CD14-positive monocyte (primary cell): Measurements from ENCODE around the gene ATP2A1. TPM values are rescaled to one million over a fixed set of nuclear protein-coding genes. Genes with fewer than 3 reads are reported as not detected.

Experiments used
- DNase-seq, 3 donors: peaks; one replicate each; pipeline ENCODE4 v3.0.0-alpha.2; 2011 to 2022
- H2AFZ ChIP-seq: 2 replicates; pipeline ENCODE4 v1.6.0; 2012; ENCODE audit warnings: mild to moderate bottlenecking, low read depth, low read length, inconsistent platforms; ENCODE audit not compliant: insufficient read depth, poor library complexity, severe bottlenecking
- H3K27ac ChIP-seq, 2 donors: 1 replicate in 1 of 2; 2 replicates in 1 of 2; pipeline ENCODE4 v1.5.1; 2012 to 2013; ENCODE audit warnings: low read length in 2 of 2, control low read depth in 1 of 2, inconsistent platforms in 1 of 2, low read depth in 1 of 2, mild to moderate bottlenecking in 1 of 2
- H3K27me3 ChIP-seq, 2 donors: one replicate each; pipeline versions ENCODE4 v1.6.0 to v1.6.1; 2011 to 2013; ENCODE audit warnings: low read length in 2 of 2; ENCODE audit not compliant: control insufficient read depth in 2 of 2, insufficient read depth in 2 of 2
- H3K36me3 ChIP-seq, 2 donors: replicated peaks in 1 of 2; 1 replicate in 1 of 2; 2 replicates in 1 of 2; pipeline versions ENCODE4 v1.5.1 to v1.6.1; 2012 to 2013; ENCODE audit warnings: low read length in 2 of 2, control low read depth in 1 of 2, inconsistent platforms in 1 of 2, mild to moderate bottlenecking in 1 of 2; ENCODE audit not compliant: insufficient read depth in 2 of 2, control insufficient read depth in 1 of 2
- H3K4me1 ChIP-seq, 2 donors: 1 replicate in 1 of 2; 2 replicates in 1 of 2; pipeline versions ENCODE4 v1.5.1 to v1.6.1; 2012 to 2013; ENCODE audit warnings: low read length in 2 of 2, control low read depth in 1 of 2, inconsistent platforms in 1 of 2, mild to moderate bottlenecking in 1 of 2, moderate library complexity in 1 of 2; ENCODE audit not compliant: insufficient read depth in 2 of 2, control insufficient read depth in 1 of 2
- H3K4me2 ChIP-seq: replicated peaks from 2 replicates; pipeline ENCODE3; 2012; ENCODE audit warnings: low read length, moderate library complexity, mild to moderate bottlenecking; ENCODE audit not compliant: poor library complexity, severe bottlenecking; ENCODE audit errors: extremely low read depth
- H3K4me3 ChIP-seq, 3 experiments: fragments of 200-600 bp in 1 of 3; sonication (generic) in 1 of 3; replicated peaks in 1 of 3; 1 replicate in 2 of 3; 2 replicates in 1 of 3; pipeline ENCODE4 v1.5.1; 2011 to 2013; ENCODE audit warnings: low read length in 3 of 3, mild to moderate bottlenecking in 3 of 3, control low read depth in 2 of 3, low read depth in 2 of 3, inconsistent platforms in 1 of 3, moderate library complexity in 1 of 3
- H3K79me2 ChIP-seq: 2 replicates; pipeline ENCODE4 v1.6.0; 2012; ENCODE audit warnings: mild to moderate bottlenecking, control low read depth, inconsistent platforms, low read length, moderate library complexity; ENCODE audit not compliant: insufficient read depth
- H3K9ac ChIP-seq: 2 replicates; pipeline ENCODE4 v1.6.0; 2017; ENCODE audit warnings: low read length, mild to moderate bottlenecking; ENCODE audit not compliant: insufficient read depth, poor library complexity, severe bottlenecking
- H3K9me3 ChIP-seq, 2 donors: replicated peaks in 1 of 2; 1 replicate in 1 of 2; 2 replicates in 1 of 2; pipeline versions ENCODE4 v1.5.1 to v1.6.1; 2012 to 2013; ENCODE audit warnings: low read length in 2 of 2, control low read depth in 1 of 2; ENCODE audit not compliant: control insufficient read depth in 1 of 2, insufficient read depth in 1 of 2
- H4K20me1 ChIP-seq: 2 replicates; pipeline ENCODE4 v1.6.0; 2012; ENCODE audit warnings: mild to moderate bottlenecking, low read length, control low read depth, moderate library complexity; ENCODE audit not compliant: insufficient read depth
- H3K27ac Mint-ChIP-seq, 7 donors: one replicate each; pipeline ENCODE4 v1.8.0; 2020; ENCODE audit warnings: mild to moderate bottlenecking in 7 of 7, mixed read lengths in 7 of 7, moderate library complexity in 6 of 7, inconsistent platforms in 2 of 7
- H3K27me3 Mint-ChIP-seq, 3 donors: one replicate each; pipeline ENCODE4 v1.8.0; 2021 to 2022; ENCODE audit warnings: low read depth in 3 of 3, mild to moderate bottlenecking in 3 of 3, mixed read lengths in 3 of 3, moderate library complexity in 3 of 3, inconsistent platforms in 1 of 3
- H3K36me3 Mint-ChIP-seq, 2 donors: one replicate each; pipeline ENCODE4 v1.8.0; 2020; ENCODE audit warnings: mixed read lengths in 2 of 2, inconsistent platforms in 1 of 2, mild to moderate bottlenecking in 1 of 2
- H3K4me1 Mint-ChIP-seq: one replicate; pipeline ENCODE4 v1.8.0; 2020; ENCODE audit warnings: mild to moderate bottlenecking, mixed read lengths
- H3K4me3 Mint-ChIP-seq, 2 donors: one replicate each; pipeline ENCODE4 v1.8.0; 2020; ENCODE audit warnings: mild to moderate bottlenecking in 2 of 2, mixed read lengths in 2 of 2, moderate library complexity in 1 of 2
- H3K9me3 Mint-ChIP-seq, 7 donors: one replicate each; pipeline ENCODE4 v1.8.0; 2020 to 2022; ENCODE audit warnings: mixed read lengths in 7 of 7, mild to moderate bottlenecking in 6 of 7, moderate library complexity in 6 of 7, inconsistent platforms in 2 of 7
- CTCF ChIP-seq: fragments of 200-600 bp; IDR thresholded peaks from one replicate; pipeline ENCODE4 v1.8.0; 2022; ENCODE audit warnings: antibody characterized with exemption, mild to moderate bottlenecking
- WGBS: methylation state at CpG from one replicate; pipeline ENCODE4 v1.1.5; 2013; ENCODE audit warnings: missing lambda C conversion rate; ENCODE audit not compliant: insufficient coverage; 5-methylcytosine and 5-hydroxymethylcytosine counted together
- intact Hi-C, 2 donors: fragments of 100-400 bp; cut with micrococcal nuclease; formaldehyde crosslinking; loops; one replicate each; pipeline versions ENCODE4 v1.15.0 to v1.15.1; 2023
- polyA plus RNA-seq, 3 donors: library from polyadenylated mRNA; depleted of rRNA in 1 of 3; unstranded in 2 of 3; stranded (reverse) in 1 of 3; fragments of 300-500 nt in 2 of 3; fragments of >200 nt in 1 of 3; fragmentation: Illumina TruSeq in 2 of 3; gene quantifications; 1 replicate in 2 of 3; 2 replicates in 1 of 3; pipeline ENCODE4 v1.2.3, GENCODE V29; 2012 to 2021

ATP2A1 gene
- polyA plus RNA-seq, 3 donors, result 0.57 TPM; not detected in 2

- H3K36me3 ChIP-seq, result peaks cover 25 to 43% of the 10 kb centered on the region in 2 donors
- no peak overlapping the region for H2AFZ ChIP-seq
- H3K9ac ChIP-seq, result no peak overlapping the region
- TF ChIP-seq CTCF, result no peak
- no peaks in the 10 kb centered on the region for H3K4me1 ChIP-seq
- WGBS, result 93% methylated on average over 22 of the region's 24 CpGs
- no peak for DNase-seq
- no peaks in the 10 kb centered on the region for H3K4me1 Mint-ChIP-seq
- no peaks in the 10 kb centered on the region for H4K20me1 ChIP-seq
- H3K36me3 Mint-ChIP-seq, result peaks cover 16 to 38% of the 10 kb centered on the region in 2 donors
- H3K27me3 Mint-ChIP-seq, result no peaks in the 10 kb centered on the region
- H3K27ac ChIP-seq, result no peak overlapping the region
- no peaks in the 10 kb centered on the region for H3K79me2 ChIP-seq
- H3K27ac Mint-ChIP-seq, result peak overlapping the region in 1 of 7 donors; percentile 73
- H3K4me3 Mint-ChIP-seq, result no peak overlapping the region
- H3K27me3 ChIP-seq, result no peaks in the 10 kb centered on the region
- intact Hi-C loops, result no loop called here
- H3K9me3 Mint-ChIP-seq, result no peaks in the 10 kb centered on the region
- no peak overlapping the region for H3K4me3 ChIP-seq
- no peaks in the 10 kb centered on the region for H3K9me3 ChIP-seq
- no peak overlapping the region for H3K4me2 ChIP-seq
These were observed 27.6 kb downstream of the ATP2A1 start for GRCh38 chr16:28905800-28906372.

- no peaks in the 10 kb centered on the region for H4K20me1 ChIP-seq
- no peak overlapping the region for H3K4me3 ChIP-seq
- H3K9me3 ChIP-seq, result no peaks in the 10 kb centered on the region
- H2AFZ ChIP-seq, result no peak overlapping the region
- Mint-ChIP-seq H3K9me3 (no peaks in the 10 kb centered on the region), H3K27ac (peak overlapping the region in 2 of 7 donors; percentile 22 to 32), H3K36me3 (peaks cover 43 to 77% of the 10 kb centered on the region in 2 donors), H3K27me3 (peaks cover 0 to 1% (median 1%) of the 10 kb centered on the region in 3 donors), H3K4me1 (no peaks in the 10 kb centered on the region), H3K4me3 (no peak overlapping the region)
- TF ChIP-seq CTCF, result no peak
- no peaks in the 10 kb centered on the region for H3K79me2 ChIP-seq
- 98% methylated on average over 13 of the region's 19 CpGs for WGBS
- H3K27me3 ChIP-seq, result no peaks in the 10 kb centered on the region
- H3K36me3 ChIP-seq, result peaks cover 42 to 68% of the 10 kb centered on the region in 2 donors
- H3K9ac ChIP-seq, result no peak overlapping the region
- H3K4me1 ChIP-seq, result no peaks in the 10 kb centered on the region
- intact Hi-C loops, result no loop called here
- H3K4me2 ChIP-seq, result no peak overlapping the region
- no peak overlapping the region for H3K27ac ChIP-seq
- no peak for DNase-seq
These were observed 32.1 kb downstream of the ATP2A1 start for GRCh38 chr16:28910086-28911031.
